Subcutaneous preadipocyte (primary cell): ENCODE data around the gene MFF. TPM values are rescaled to one million over a fixed set of nuclear protein-coding genes. Genes with fewer than 3 reads are reported as not detected.

Experiments used
- total RNA-seq: library from RNA; depleted of rRNA; stranded (reverse); fragments of >200 nt; gene quantifications from 2 replicates; pipeline ENCODE4 v1.2.3, GENCODE V29; 2012

MFF gene
- total RNA-seq: 77.6 and 84.1 TPM in 2 replicates

DNA sequence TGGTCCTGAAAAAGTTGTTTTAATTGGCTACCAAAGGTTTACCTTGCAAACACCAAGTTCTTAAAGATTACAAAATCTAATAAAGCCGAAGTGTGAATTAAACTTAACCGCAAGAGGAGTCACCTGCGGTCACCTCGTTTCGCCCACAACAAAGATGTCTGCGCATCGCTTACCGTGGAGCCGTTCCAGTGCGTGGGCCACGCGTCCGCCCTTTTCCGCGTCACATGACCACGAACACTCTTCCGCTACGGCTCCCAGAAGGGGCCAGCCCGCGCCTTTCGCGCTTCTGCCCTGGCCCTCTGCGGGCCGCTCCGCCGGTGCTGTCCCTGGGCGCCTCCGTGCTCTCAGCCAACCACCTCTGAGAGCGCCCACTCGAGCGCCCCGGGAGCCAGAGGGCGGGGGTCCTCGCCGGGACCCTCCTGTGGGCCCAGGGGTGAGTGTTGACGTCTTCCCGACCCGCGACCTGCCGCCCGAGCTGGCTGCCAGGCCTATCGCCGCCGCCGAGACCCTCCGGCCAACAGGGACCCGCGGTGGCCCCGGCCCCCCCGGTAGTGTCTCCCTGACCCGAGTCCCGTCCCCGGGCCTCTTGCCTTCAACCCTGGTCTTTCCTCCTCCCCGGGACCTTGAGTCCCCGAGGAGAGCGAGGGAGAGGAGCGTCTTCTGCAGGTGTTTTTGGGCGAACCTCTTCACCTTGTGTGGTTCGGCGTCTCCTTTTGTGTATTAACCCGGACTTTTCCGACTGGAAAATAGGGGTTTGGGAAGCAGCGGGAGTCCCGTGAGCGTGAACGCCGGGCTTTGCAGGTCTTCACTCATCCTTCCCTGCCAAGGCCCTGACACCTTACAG lies at the start of gene MFF:
Gene MFF, plus strand, starts transcription at position 257 of the 844 bp plus-strand sequence. CDS start 5,415 bp downstream, outside the sequence.

DNA sequence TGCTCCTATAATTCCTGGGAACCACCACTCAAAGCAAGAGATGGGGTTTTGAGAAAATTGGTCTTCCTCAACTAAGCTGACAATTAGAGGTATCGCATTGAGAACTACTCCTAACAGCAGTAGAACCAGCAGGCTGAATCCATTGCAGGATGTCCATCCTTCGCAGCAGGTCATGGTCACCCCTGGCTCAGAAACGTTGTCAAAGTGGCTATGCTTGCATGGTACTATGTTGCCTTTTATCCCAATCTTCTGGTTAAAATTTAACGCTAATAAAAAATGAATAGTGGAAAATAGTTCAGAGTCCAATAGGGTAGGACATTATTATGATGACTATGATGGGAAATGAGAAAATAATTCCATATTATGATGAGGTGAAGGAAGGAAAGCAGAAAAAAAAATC lies 54.0 kb downstream of the MFF start, which contains the start of gene TM4SF20:
Gene TM4SF20, minus strand, starts transcription at position 212 of the 400 bp plus-strand sequence. Its CDS starts 38 bp downstream, at position 174.

GRCh38 chr2:227387583-227387982 lies 62.5 kb downstream of the MFF start, which contains the start of gene SCYGR1:
Gene SCYGR1 (minus strand): TSS chr2:227387949. CDS start chr2:227387949, 0 bp downstream.

Other genes starting within 250 kb of the MFF start
- under 0.01 TPM in 2 replicates for gene COL4A4, start 161.0 kb upstream of the MFF start, total RNA-seq
- gene COL4A3, start 160.6 kb upstream of the MFF start, total RNA-seq: under 0.01 TPM in 2 replicates
- gene TM4SF20, start 54.1 kb downstream of the MFF start, total RNA-seq: under 0.01 TPM in 1 of 2 replicates, not detected in the other
- not detected in 2 replicates for gene SCYGR1, start 62.7 kb downstream of the MFF start, total RNA-seq
- 75.0 and 103 TPM in 2 replicates for gene AGFG1, start 146.9 kb downstream of the MFF start, total RNA-seq